CD4-positive, alpha-beta T cell (primary cell): Measurements from ENCODE around the gene CDH13. TPM values are rescaled to one million over a fixed set of nuclear protein-coding genes. Genes with fewer than 3 reads are reported as not detected.

Source experiments
- ATAC-seq: fragments of 200-7000 bp; cut with Tn5 transposase; one replicate; pipeline ENCODE4 v1.10.0; 2022; ENCODE audit warnings: mild to moderate bottlenecking; ENCODE audit not compliant: poor library complexity
- CTCF ChIA-PET: fragments of 350-600 bp; sonication (Branson Sonifier 250); formaldehyde crosslinking; loops from one replicate; lab custom pipeline; 2021; ENCODE audit warnings: antibody characterized with exemption, inconsistent platforms; lab: Charles Lee
- POLR2A ChIA-PET: fragments of 350-600 bp; sonication (Branson Sonifier 250); formaldehyde crosslinking; loops from one replicate; lab custom pipeline; 2021; ENCODE audit warnings: antibody characterized with exemption, inconsistent platforms; lab: Charles Lee
- DNase-seq, 14 experiments: peaks; one replicate each; pipeline ENCODE4 v3.0.0-alpha.2; 2013 to 2020; ENCODE audit warnings: mixed read lengths in 2 of 14
- H3K27ac ChIP-seq, 2 donors: one replicate each; pipeline versions ENCODE4 v1.5.1 to v1.7.0; 2013; ENCODE audit warnings: low read length in 2 of 2, low read depth in 1 of 2, mild to moderate bottlenecking in 1 of 2
- H3K27me3 ChIP-seq, 2 experiments: 1 replicate in 1 of 2; 2 replicates in 1 of 2; pipeline versions ENCODE4 v1.6.1 to v1.7.0; 2013; ENCODE audit warnings: low read length in 2 of 2, control low read depth in 1 of 2, mild to moderate bottlenecking in 1 of 2, moderate library complexity in 1 of 2; ENCODE audit not compliant: insufficient read depth in 2 of 2, control insufficient read depth in 1 of 2
- H3K36me3 ChIP-seq: one replicate; pipeline ENCODE4 v1.6.1; 2013; ENCODE audit warnings: low read length, control low read depth; ENCODE audit not compliant: insufficient read depth
- H3K4me1 ChIP-seq: one replicate; pipeline ENCODE4 v1.6.1; 2013; ENCODE audit warnings: low read length, control low read depth; ENCODE audit not compliant: insufficient read depth
- H3K4me3 ChIP-seq: one replicate; pipeline ENCODE4 v1.5.1; 2013; ENCODE audit warnings: mild to moderate bottlenecking, low read length, moderate library complexity
- H3K9me3 ChIP-seq, 2 experiments: 1 replicate in 1 of 2; 2 replicates in 1 of 2; pipeline versions ENCODE4 v1.6.1 to v1.7.0; 2013; ENCODE audit warnings: low read length in 2 of 2, mild to moderate bottlenecking in 2 of 2, control low read depth in 1 of 2, moderate library complexity in 1 of 2; ENCODE audit not compliant: control insufficient read depth in 1 of 2, insufficient read depth in 1 of 2
- H3K27ac Mint-ChIP-seq: one replicate; pipeline ENCODE4 v1.8.0; 2020; ENCODE audit warnings: mixed read lengths
- H3K27me3 Mint-ChIP-seq: one replicate; pipeline ENCODE4 v1.8.0; 2021; ENCODE audit warnings: mixed read lengths
- H3K36me3 Mint-ChIP-seq: one replicate; pipeline ENCODE4 v1.8.0; 2021; ENCODE audit warnings: low read depth, mixed read lengths
- H3K4me1 Mint-ChIP-seq: one replicate; pipeline ENCODE4 v1.8.0; 2021; ENCODE audit warnings: low read depth, mixed read lengths
- H3K4me3 Mint-ChIP-seq: one replicate; pipeline ENCODE4 v1.8.0; 2020; ENCODE audit warnings: mild to moderate bottlenecking, mixed read lengths
- H3K9me3 Mint-ChIP-seq: one replicate; pipeline ENCODE4 v1.8.0; 2020; ENCODE audit warnings: mixed read lengths
- intact Hi-C, 2 experiments: fragments of 100-400 bp; cut with DNase I in 1 of 2; cut with micrococcal nuclease in 1 of 2; formaldehyde crosslinking; loops; one replicate each; pipeline versions ENCODE4 v1.15.1 to v1.9.0; 2023 to 2025; cut with DNase I, micrococcal nuclease
- total RNA-seq, 174 experiments: library from RNA in 2 of 174; stranded (reverse) in 2 of 174; gene quantifications; one replicate each; pipeline ENCODE4 v1.2.3 and lab custom pipeline; 2021 to 2026
- TF ChIP-seq, protein P1 (sequence below): fragments of 200-600 bp; IDR thresholded peaks from one replicate; pipeline ENCODE4 v1.8.0; 2022; ENCODE audit warnings: antibody characterized with exemption, mild to moderate bottlenecking

Gene CDH13
- total RNA-seq, 2 experiments from 2014 or later, result not detected

DNA sequence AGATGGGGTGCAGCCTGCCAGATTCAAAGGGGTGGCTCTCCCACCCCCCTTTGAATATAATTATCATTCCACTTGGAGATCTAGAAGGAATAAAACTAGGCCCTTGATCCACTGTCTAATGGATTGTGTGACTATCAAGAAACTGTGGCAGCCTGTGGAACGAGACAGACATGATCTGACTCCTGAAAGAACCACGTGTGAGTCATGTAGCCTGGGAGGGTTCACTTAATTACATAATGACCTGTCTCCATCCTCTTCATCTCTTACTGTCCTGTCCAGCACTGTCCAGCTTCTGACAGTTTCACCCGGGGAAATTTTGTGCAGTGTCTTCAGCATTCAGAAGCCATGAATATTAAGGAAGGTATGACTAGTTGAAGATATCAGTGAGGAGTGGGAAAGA lies 43.3 kb upstream of the CDH13 start:
- H3K36me3 ChIP-seq, result no peaks in the 10 kb centered on the region
- ATAC-seq (no peak), DNase-seq (no peak)
- peaks cover 17% of the 10 kb centered on the region for H3K27me3 Mint-ChIP-seq
- intact Hi-C loops, result no loop called here
- H3K27me3 ChIP-seq, result no peaks in the 10 kb centered on the region
- no peak overlapping the region for H3K4me3 Mint-ChIP-seq
- H3K36me3 Mint-ChIP-seq, result no peaks in the 10 kb centered on the region
- no peaks in the 10 kb centered on the region for H3K9me3 Mint-ChIP-seq
- CTCF ChIA-PET, result no interaction called here
- POLR2A ChIA-PET, result no interaction called here
- no peaks in the 10 kb centered on the region for H3K9me3 ChIP-seq
- H3K4me1 Mint-ChIP-seq, result no peaks in the 10 kb centered on the region
- H3K27ac Mint-ChIP-seq, result no peak overlapping the region
- no peak overlapping the region for H3K27ac ChIP-seq
- TF ChIP-seq, protein P1, sequence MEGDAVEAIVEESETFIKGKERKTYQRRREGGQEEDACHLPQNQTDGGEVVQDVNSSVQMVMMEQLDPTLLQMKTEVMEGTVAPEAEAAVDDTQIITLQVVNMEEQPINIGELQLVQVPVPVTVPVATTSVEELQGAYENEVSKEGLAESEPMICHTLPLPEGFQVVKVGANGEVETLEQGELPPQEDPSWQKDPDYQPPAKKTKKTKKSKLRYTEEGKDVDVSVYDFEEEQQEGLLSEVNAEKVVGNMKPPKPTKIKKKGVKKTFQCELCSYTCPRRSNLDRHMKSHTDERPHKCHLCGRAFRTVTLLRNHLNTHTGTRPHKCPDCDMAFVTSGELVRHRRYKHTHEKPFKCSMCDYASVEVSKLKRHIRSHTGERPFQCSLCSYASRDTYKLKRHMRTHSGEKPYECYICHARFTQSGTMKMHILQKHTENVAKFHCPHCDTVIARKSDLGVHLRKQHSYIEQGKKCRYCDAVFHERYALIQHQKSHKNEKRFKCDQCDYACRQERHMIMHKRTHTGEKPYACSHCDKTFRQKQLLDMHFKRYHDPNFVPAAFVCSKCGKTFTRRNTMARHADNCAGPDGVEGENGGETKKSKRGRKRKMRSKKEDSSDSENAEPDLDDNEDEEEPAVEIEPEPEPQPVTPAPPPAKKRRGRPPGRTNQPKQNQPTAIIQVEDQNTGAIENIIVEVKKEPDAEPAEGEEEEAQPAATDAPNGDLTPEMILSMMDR, result no peak
- H3K4me1 ChIP-seq, result no peaks in the 10 kb centered on the region
- no peak overlapping the region for H3K4me3 ChIP-seq

DNA sequence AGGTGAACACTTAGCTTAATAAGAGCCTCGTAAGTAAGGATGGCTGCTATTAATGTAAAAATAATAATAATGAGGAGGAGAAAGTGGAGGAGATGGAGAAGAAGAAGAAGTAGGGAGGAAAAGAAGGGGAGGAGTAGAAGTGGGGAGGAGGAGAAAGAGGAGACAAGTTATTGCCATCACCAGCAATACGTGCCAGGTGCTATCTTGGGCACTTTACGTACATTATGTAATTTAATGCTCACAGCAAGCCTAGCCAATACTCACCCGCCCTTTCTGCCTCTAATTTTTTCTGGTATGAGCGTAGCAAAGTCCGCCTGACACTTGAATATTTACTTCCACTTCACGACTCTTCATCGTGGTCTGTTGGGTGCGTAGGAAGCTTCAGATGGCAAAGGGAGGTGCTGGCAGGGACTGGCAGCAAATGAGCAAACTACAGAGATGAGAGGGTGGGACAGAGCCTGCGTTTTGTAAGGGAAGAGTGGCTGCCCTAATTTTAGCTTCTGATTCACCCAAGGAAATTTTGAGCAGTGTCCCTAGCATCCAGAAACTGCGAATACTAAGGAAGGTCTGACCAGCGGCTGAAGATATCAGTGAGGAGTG lies 42.1 kb upstream of the CDH13 start:
- Histone ChIP-seq H3K27ac (no peak overlapping the region), H3K4me1 (no peaks in the 10 kb centered on the region), H3K9me3 (no peaks in the 10 kb centered on the region), H3K4me3 (no peak overlapping the region), H3K27me3 (no peaks in the 10 kb centered on the region), H3K36me3 (no peaks in the 10 kb centered on the region)
- TF ChIP-seq, protein P1, result no peak
- Mint-ChIP-seq H3K27me3 (peaks cover 21% of the 10 kb centered on the region), H3K27ac (no peak overlapping the region), H3K9me3 (no peaks in the 10 kb centered on the region), H3K36me3 (no peaks in the 10 kb centered on the region), H3K4me3 (no peak overlapping the region), H3K4me1 (no peaks in the 10 kb centered on the region)
- ChIA-PET POLR2A (no interaction called here), CTCF (no interaction called here)
- DNase-seq (no peak), ATAC-seq (no peak)
- intact Hi-C loops, result no loop called here

- no peaks in the 10 kb centered on the region for H3K4me1 ChIP-seq
- TF ChIP-seq, protein P1, result no peak
- Mint-ChIP-seq H3K27ac (no peak overlapping the region), H3K4me3 (no peak overlapping the region), H3K9me3 (no peaks in the 10 kb centered on the region), H3K36me3 (no peaks in the 10 kb centered on the region), H3K4me1 (no peaks in the 10 kb centered on the region), H3K27me3 (peaks cover 31% of the 10 kb centered on the region)
- ATAC-seq, result no peak
- no peaks in the 10 kb centered on the region for H3K9me3 ChIP-seq
- CTCF ChIA-PET, result no interaction called here
- no peak overlapping the region for H3K4me3 ChIP-seq
- H3K27ac ChIP-seq, result no peak overlapping the region
- H3K27me3 ChIP-seq, result no peaks in the 10 kb centered on the region
- intact Hi-C loops, result no loop called here
- POLR2A ChIA-PET, result no interaction called here
- no peaks in the 10 kb centered on the region for H3K36me3 ChIP-seq
- no peak for DNase-seq
Measured at GRCh38 chr16:82585675-82586074, 41.1 kb upstream of the CDH13 start.
